ENCODE data around the gene ZNF581. TPM values are rescaled to one million over a fixed set of nuclear protein-coding genes. Genes with fewer than 3 reads are reported as not detected.
A peak's percentile ranks its signal among the peaks of the same experiment; 100 is the strongest.

The ZNF581 gene
- polyA plus RNA-seq, 3 donors from 2014 or later = 8.4 to 24.9 (median 20.6) TPM

DNA sequence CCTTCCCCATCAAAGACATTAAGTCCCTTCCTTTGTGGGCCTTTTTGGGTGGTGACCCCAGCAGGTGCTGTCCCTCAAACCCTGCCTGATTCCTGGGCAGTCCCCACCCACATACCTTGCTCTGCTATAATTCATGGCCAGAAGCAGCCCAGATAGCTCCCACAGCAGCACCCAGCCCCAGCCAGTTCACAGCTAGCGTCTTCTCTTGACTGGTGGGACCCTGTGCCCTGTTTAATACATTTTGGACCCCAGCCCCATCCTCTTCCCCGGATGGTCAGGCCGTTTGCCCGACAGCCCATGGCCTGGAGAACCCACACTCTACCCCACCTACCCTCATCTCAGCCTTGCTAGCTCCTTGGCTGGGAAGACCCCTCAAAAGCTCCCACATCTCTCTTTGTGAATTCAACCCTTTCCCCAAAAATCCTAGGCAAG is 6.7 kb downstream of the ZNF581 start:
- Mint-ChIP-seq H3K27ac (no peak overlapping the region), H3K36me3 (no peaks in the 10 kb centered on the region), H3K27me3 (ENCODE audit: low read depth in 3 of 3) (peaks cover 14 to 25% (median 15%) of the 10 kb centered on the region in 3 donors), H3K4me1 (peaks cover 9 to 29% of the 10 kb centered on the region in 2 donors), H3K4me3 (peak overlapping the region in 4 of 5 donors; percentile 17 to 52 (median 36)), H3K9me3 (no peaks in the 10 kb centered on the region)
- no peak for DNase-seq

DNA sequence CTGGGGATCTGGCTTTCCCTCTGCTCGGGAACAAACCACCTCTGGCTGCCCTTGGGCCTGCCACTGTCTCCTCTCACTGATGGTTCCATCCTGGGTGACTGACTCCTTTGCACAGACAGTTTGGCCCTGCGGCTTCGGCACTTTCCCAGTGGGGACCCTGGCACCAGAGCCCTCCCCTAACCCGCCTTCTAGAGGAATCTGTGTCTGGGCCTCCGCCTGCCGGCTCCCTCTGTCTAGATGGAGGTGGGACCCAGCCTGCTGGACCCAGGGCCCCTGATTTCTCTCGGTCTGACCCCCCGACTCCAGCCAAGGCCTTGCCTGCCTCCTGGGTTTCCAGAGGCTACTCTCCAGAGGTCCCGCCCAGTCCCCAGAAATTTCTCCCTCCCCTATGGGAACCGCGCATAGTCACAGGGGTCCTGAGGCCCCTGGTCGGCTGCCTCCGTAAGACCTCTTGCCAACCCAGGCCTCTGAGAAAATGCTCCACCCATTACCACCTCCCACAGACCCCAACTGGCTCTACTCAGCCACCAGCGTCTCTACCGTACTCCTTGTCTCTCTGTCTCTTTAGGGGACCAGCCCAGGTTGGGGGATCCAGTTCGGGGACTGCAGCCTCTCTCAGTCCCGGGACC is 7.3 kb downstream of the ZNF581 start:
- H3K27me3 Mint-ChIP-seq (ENCODE audit: low read depth in 3 of 3) = peaks cover 17 to 27% (median 19%) of the 10 kb centered on the region in 3 donors
- H3K4me1 Mint-ChIP-seq = peaks cover 12 to 30% of the 10 kb centered on the region in 2 donors
- H3K36me3 Mint-ChIP-seq = no peaks in the 10 kb centered on the region
- no peak for DNase-seq
- no peak overlapping the region for H3K27ac Mint-ChIP-seq
- no peaks in the 10 kb centered on the region for H3K9me3 Mint-ChIP-seq
- H3K4me3 Mint-ChIP-seq = peak overlapping the region in 4 of 5 donors; percentile 29 to 52 (median 46)

DNA sequence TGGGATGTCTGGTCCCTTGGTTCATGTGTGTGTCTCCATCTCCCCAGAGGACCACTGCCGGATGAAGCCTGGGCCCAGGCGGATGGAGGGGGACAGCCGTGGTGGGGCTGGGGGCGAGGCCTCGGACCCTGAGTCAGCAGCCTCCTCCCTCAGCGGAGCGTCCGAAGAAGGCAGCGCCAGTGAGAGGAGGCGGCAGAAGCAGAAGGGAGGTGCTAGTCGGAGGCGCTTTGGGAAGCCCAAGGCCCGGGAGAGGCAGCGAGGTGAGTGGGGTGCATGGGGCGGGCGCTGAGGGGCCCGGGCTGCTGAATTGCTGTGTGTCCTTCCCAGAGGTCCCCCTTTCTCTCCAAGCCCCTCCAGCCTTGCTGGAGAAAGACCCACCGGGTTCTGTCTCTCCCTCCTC is 7.8 kb downstream of the ZNF581 start:
- peaks cover 17 to 28% (median 23%) of the 10 kb centered on the region in 3 donors for H3K27me3 Mint-ChIP-seq (ENCODE audit: low read depth in 3 of 3)
- no peak for DNase-seq
- H3K4me3 Mint-ChIP-seq = peak overlapping the region in 1 of 5 donors; percentile 49
- no peaks in the 10 kb centered on the region for H3K9me3 Mint-ChIP-seq
- peaks cover 18 to 35% of the 10 kb centered on the region in 2 donors for H3K4me1 Mint-ChIP-seq
- H3K27ac Mint-ChIP-seq = no peak overlapping the region
- no peaks in the 10 kb centered on the region for H3K36me3 Mint-ChIP-seq

DNA sequence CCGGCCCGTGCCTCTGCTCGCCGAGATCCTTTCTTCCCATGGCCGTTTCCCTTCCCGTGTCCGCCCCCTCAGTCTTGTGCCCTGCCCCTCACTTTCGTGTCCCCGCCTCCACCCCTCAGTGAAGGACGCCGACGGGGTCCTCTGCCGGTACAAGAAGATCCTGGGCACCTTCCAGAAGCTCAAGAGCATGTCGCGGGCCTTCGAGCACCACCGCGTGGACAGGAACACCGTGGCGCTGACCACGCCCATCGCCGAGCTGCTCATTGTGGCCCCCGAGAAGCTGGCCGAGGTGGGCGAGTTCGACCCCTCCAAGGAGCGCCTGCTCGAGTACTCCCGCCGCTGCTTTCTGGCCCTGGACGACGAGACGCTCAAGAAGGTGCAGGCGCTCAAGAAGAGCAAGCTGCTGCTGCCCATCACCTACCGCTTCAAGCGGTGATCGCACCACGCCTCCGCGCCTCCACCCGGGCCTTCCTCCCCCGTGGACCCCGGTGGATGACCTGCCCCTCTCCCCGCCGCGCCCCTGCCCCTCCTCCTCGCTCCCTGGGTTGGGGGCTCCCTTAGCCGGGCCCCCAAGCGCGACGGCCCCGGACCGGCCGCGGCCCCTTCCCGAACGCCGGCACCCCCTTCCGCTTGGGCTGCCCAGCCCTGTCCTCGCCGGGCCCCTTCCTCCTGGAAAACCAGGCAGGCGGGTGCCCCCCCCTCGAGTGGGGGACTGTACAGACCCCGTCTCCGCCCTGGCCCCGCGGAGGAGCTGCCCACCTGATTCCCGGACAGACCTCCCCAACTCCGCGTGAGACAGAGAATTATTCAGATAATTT is 9.1 kb downstream of the ZNF581 start:
- Mint-ChIP-seq H3K36me3 (no peaks in the 10 kb centered on the region), H3K27ac (peak overlapping the region in 1 of 6 donors; percentile 62), H3K4me1 (peaks cover 24 to 41% of the 10 kb centered on the region in 2 donors), H3K9me3 (no peaks in the 10 kb centered on the region), H3K4me3 (peak overlapping the region in 1 of 5 donors; percentile 33), H3K27me3 (ENCODE audit: low read depth in 3 of 3) (peaks cover 17 to 29% (median 26%) of the 10 kb centered on the region in 3 donors)
- no peak for DNase-seq

DNA sequence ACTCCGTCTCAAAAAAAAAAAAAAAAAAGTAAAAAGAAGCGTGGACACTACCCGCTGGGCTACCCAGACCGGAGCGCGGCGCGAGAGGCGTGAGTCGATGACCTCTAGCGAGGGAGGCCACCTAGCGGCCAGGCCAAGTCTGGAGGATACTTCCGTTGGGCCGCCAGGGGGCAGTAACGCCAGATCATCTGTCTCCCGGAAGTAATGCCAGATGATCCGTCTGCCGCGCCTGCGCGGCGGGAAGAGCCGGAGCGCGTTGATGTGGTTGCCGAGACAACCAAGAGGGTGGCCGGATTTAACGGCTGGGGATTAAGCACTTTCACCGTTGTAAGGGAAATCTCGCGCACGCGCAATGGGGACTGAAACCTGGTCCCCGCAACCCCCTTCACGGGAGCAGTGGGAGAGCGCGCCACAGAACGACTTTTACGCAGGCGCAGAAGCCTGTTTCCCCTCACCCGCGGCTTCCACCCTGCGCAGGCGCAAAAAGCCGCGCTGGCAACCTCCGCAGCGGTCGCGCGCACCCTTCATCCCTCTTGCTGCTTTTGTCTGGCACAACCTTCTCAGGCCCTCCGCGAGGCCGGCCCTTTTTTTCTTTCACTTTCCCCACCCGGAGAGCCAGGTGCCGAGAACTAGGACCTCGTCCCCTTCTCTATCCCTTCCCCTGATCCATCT is 10.3 kb downstream of the ZNF581 start:
- Mint-ChIP-seq H3K4me3 (peak overlapping the region; percentile 92 to 99 (median 94)), H3K9me3 (no peaks in the 10 kb centered on the region), H3K27ac (peak overlapping the region; percentile 94 to 99 (median 98)), H3K27me3 (ENCODE audit: low read depth in 3 of 3) (peaks cover 17 to 26% (median 26%) of the 10 kb centered on the region in 3 donors), H3K36me3 (no peaks in the 10 kb centered on the region), H3K4me1 (peaks cover 32 to 46% of the 10 kb centered on the region in 2 donors)
- peak; percentile 99 to 100 (median 100) for DNase-seq

DNA sequence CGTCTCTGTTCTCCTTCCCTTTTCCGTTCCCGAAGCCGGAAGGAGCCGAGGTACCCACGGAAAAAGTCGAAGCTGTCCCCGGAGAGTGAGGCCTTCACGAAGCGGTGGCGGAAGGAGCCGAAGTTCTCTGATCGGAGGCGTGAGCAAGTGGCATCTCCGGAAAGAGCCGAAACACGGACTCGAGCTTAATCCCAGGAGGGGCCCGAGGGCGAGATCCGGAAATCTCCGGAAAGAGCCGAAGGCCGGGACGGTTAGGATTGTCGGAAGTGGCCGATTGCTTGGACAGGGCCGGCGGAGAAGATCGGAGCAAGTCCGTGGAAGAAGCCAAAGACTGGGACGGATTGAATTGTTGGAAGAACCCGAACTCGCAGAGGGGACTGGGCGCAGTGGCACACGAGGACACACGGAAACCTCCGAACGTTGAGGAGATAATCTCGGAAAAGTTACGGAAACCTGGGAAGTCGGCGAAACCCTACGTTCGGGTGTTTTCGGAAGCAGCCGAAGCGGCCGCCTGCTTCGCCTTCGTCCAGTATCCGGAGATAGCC is 10.9 kb downstream of the ZNF581 start:
- H3K36me3 Mint-ChIP-seq = peaks cover 0 to 2% (median 0%) of the 10 kb centered on the region in 3 donors
- H3K27ac Mint-ChIP-seq = peak overlapping the region; percentile 94 to 99 (median 98)
- H3K4me3 Mint-ChIP-seq = peak overlapping the region; percentile 92 to 99 (median 94)
- H3K27me3 Mint-ChIP-seq (ENCODE audit: low read depth in 3 of 3) = peaks cover 17 to 26% (median 26%) of the 10 kb centered on the region in 3 donors
- peaks cover 36 to 48% of the 10 kb centered on the region in 2 donors for H3K4me1 Mint-ChIP-seq
- peak; percentile 99 to 100 (median 100) for DNase-seq
- no peaks in the 10 kb centered on the region for H3K9me3 Mint-ChIP-seq

DNA sequence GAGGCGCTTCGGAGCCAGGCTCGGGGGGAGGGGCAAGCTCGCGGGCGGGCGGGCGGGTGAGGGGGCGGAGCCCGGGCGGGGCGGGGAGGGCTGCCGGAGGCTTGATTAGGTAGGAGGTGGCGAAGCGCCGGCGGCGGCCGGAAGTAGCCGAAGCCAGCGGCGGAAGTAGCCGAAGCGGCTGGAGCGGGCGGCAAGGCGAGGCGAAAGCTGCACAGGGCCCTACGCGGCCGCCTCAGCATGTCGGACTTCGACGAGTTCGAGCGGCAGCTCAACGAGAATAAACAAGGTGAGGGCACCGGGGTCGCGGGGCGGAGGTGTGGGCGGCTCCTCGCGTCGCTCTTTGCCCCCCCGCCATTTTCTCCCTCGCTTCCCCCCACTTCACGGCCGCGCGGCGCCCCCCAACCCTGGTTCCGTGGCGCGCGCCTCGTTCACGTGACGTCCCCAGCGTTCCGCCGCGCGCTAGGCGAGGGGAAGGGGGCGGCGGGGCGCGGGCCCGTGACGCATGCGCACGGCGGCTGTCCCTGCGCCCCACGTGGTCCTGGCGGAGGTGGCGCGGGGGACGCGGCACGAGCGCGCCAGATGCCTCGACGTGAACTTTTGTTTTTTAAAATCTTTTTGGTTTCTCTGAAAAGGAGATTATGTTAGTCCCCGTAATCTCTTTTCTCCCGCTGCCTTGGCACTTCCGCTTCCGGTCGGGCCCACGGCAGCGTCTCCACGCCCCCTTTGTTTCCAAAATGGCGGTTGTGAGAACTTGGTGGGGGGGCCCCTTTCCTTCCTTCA is 11.6 kb downstream of the ZNF581 start, which contains the start of gene U2AF2:
TSS of gene U2AF2 (plus strand) at position 168 of the 780 bp plus-strand sequence. CDS start at position 238, 70 bp downstream.
- no peaks in the 10 kb centered on the region for H3K9me3 Mint-ChIP-seq
- H3K36me3 Mint-ChIP-seq = peaks cover 0 to 5% (median 0%) of the 10 kb centered on the region in 3 donors
- H3K4me1 Mint-ChIP-seq = peaks cover 40 to 49% of the 10 kb centered on the region in 2 donors
- peak; percentile 93 to 96 (median 96) for DNase-seq
- peak within 1 kb of the TSS; percentile 95 to 99 (median 98) for H3K27ac Mint-ChIP-seq
- H3K4me3 Mint-ChIP-seq = peak within 1 kb of the TSS; percentile 92 to 99 (median 94)
- peaks cover 17 to 26% (median 24%) of the 10 kb centered on the region in 3 donors for H3K27me3 Mint-ChIP-seq (ENCODE audit: low read depth in 3 of 3)

DNA sequence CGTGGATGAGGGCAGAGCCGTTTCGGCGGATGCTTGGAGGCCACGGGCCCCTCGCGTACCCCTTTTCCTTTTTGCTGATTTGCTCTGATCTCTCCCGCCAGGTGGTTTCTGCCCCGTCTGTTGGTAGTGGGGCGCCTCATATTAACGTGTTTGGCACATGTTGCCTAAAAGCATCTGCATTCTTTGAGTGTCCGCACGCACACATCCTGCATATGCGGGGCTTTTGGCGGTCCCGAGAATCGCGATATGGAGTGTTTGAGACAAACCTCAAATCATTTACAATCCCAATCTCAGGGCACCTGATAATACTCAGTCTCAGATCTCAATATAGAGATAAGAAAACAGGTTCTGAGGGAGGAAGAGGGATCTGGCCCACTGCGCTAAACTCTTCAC is 12.2 kb downstream of the ZNF581 start:
- peaks cover 15 to 26% (median 24%) of the 10 kb centered on the region in 3 donors for H3K27me3 Mint-ChIP-seq (ENCODE audit: low read depth in 3 of 3)
- H3K4me3 Mint-ChIP-seq = peak overlapping the region; percentile 92 to 99 (median 94)
- H3K27ac Mint-ChIP-seq = peak overlapping the region; percentile 95 to 99 (median 97)
- no peak for DNase-seq
- no peaks in the 10 kb centered on the region for H3K9me3 Mint-ChIP-seq
- peaks cover 40 to 45% of the 10 kb centered on the region in 2 donors for H3K4me1 Mint-ChIP-seq
- peaks cover 0 to 5% (median 0%) of the 10 kb centered on the region in 3 donors for H3K36me3 Mint-ChIP-seq

DNA sequence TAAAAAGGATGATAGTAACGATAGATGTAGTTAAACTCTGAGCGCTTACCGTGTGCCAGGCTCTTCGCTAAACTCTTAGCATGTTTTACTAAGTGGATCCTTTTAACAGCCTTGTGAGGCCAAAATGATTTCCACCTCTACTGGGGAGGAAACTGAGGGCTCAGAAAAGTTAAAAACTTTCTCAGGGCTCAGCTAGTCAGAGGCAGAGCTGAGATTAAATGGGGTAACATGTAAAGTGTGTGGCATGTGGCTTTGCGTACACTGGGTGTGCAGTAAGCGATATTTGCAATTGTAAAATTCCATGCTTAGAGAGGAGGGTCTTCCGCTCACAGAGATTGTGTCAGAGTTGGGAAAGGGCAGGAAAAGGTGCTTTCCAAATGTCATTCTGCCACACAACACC is 13.1 kb downstream of the ZNF581 start:
- no peak for DNase-seq
- Mint-ChIP-seq H3K9me3 (no peaks in the 10 kb centered on the region), H3K27me3 (ENCODE audit: low read depth in 3 of 3) (peaks cover 15 to 26% (median 24%) of the 10 kb centered on the region in 3 donors), H3K4me3 (peak overlapping the region; percentile 92 to 99 (median 94)), H3K4me1 (peaks cover 40 to 45% of the 10 kb centered on the region in 2 donors), H3K36me3 (peaks cover 0 to 5% (median 0%) of the 10 kb centered on the region in 3 donors), H3K27ac (peak overlapping the region; percentile 95 to 99 (median 97))

DNA sequence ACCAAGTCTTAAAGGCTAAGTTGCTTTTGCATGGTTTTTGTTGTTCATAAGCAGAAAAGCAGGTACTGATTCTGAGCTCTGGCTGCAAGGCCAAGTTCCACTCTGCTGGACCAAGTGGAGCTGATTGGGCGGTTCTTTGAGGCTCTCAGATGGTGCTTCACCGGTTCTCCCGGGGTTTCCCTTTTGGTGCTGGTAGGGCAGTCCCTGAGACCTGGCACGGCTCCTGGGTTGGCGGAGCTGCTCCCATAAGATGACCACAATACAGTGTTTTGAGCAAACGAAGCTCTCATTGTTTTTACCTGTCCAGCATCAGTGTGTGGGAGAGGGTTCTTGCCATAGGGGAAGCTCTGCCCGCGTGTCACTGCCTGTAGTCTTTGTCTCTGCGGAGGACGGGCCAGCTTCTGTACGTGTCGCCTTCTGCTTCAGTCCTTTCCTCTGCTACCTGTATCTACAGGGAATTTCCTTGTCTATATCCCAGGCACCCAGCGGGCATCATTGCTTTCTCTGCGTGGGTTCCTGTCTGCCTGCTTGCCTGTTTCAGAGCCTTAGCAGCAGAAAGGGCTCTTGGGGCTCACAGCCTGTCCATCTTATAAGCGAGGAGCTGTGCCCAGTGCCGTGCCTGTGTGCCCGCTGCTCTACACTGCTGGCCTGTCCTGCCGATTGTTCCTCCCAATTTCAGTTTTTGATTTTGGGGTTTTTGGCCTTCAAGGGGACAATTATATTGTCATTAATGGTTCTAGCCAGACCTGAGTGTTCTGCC is 13.7 kb downstream of the ZNF581 start:
- H3K27me3 Mint-ChIP-seq (ENCODE audit: low read depth in 3 of 3) = peaks cover 15 to 29% (median 24%) of the 10 kb centered on the region in 3 donors
- H3K36me3 Mint-ChIP-seq = peaks cover 0 to 10% (median 4%) of the 10 kb centered on the region in 3 donors
- no peak for DNase-seq
- H3K4me1 Mint-ChIP-seq = peaks cover 47 to 49% of the 10 kb centered on the region in 2 donors
- H3K4me3 Mint-ChIP-seq = peak overlapping the region; percentile 72 to 98 (median 94)
- no peaks in the 10 kb centered on the region for H3K9me3 Mint-ChIP-seq
- peak overlapping the region; percentile 46 to 97 (median 72) for H3K27ac Mint-ChIP-seq

DNA sequence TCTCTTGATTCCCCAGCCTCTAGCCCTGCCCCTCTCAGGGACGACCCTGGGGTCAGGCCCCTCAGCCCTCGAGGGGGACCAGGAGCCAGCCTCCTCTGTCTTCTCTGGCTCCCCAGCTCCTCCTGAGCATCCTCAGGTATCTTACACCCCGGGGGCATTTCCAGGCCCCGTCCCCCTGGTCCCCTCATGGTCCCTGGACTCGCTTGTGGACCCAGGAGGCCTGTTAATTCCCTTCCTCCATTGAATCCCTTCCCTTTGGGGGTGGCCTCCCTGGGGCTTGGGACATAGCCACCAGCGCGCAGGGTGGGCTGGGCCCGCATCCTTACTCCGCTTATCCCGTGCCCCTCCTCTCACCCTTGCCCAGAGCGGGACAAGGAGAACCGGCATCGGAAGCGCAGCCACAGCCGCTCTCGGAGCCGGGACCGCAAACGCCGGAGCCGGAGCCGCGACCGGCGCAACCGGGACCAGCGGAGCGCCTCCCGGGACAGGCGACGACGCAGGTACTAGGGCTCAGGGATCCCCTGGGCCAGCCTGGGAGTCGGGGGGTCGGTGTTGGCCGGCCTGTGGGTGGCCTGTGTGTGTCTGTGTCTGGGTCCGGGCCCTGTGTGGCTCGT is 15.5 kb downstream of the ZNF581 start:
- peak overlapping the region in 1 of 6 donors; percentile 79 for H3K27ac Mint-ChIP-seq
- peaks cover 53 to 62% of the 10 kb centered on the region in 2 donors for H3K4me1 Mint-ChIP-seq
- H3K27me3 Mint-ChIP-seq (ENCODE audit: low read depth in 3 of 3) = peaks cover 11 to 23% (median 19%) of the 10 kb centered on the region in 3 donors

More for the DNA sequence above, 15.5 kb downstream of the ZNF581 start:
- peaks cover 8 to 22% (median 13%) of the 10 kb centered on the region in 3 donors for H3K36me3 Mint-ChIP-seq
- H3K4me3 Mint-ChIP-seq = peak overlapping the region in 3 of 5 donors; percentile 18 to 94 (median 65)
- no peaks in the 10 kb centered on the region for H3K9me3 Mint-ChIP-seq
- DNase-seq = no peak

Measured in immature natural killer cell (primary cell).